Measurements from ENCODE around the gene SLC12A8. TPM values are rescaled to one million over a fixed set of nuclear protein-coding genes. Genes with fewer than 3 reads are reported as not detected.

Gene SLC12A8
- polyA plus RNA-seq, 1 experiment, result 8.4 TPM

DNA sequence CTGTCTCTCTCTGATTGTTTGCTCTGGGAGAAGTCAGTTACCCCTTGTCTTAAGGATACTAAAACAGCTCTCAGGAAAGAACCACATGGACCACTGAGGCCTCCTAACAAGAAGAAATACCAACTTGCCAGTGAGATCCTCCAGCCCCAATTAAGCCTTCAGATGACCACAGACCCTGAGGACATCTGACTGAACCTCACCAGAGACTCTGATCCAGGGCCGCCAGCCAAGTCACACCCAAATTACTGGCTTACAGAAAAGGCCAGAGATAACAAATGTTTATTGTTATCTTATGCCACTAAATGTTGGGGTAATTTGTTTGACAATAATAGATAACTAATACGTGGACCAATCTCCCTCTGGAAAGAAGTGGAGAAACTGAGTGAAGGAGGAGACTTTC is 40.2 kb downstream of the SLC12A8 start:
- Histone ChIP-seq H3K36me3 (ENCODE audit: control insufficient read depth, insufficient read depth, low read length) (no peaks in the 10 kb centered on the region), H3K4me3 (ENCODE audit: low read depth, low read length) (no peak overlapping the region), H3K27me3 (ENCODE audit: control insufficient read depth, insufficient read depth, low read length) (no peaks in the 10 kb centered on the region)
- TF ChIP-seq, protein P1, sequence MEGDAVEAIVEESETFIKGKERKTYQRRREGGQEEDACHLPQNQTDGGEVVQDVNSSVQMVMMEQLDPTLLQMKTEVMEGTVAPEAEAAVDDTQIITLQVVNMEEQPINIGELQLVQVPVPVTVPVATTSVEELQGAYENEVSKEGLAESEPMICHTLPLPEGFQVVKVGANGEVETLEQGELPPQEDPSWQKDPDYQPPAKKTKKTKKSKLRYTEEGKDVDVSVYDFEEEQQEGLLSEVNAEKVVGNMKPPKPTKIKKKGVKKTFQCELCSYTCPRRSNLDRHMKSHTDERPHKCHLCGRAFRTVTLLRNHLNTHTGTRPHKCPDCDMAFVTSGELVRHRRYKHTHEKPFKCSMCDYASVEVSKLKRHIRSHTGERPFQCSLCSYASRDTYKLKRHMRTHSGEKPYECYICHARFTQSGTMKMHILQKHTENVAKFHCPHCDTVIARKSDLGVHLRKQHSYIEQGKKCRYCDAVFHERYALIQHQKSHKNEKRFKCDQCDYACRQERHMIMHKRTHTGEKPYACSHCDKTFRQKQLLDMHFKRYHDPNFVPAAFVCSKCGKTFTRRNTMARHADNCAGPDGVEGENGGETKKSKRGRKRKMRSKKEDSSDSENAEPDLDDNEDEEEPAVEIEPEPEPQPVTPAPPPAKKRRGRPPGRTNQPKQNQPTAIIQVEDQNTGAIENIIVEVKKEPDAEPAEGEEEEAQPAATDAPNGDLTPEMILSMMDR (IDR thresholded peaks at IDR 0.05; ENCODE audit: insufficient read depth, low read depth, low read length), result no peak
- DNase-seq (ENCODE audit: low read depth), result no peak
- POLR2A ChIA-PET, result no interaction called here
- CTCF ChIA-PET, result no interaction called here

DNA sequence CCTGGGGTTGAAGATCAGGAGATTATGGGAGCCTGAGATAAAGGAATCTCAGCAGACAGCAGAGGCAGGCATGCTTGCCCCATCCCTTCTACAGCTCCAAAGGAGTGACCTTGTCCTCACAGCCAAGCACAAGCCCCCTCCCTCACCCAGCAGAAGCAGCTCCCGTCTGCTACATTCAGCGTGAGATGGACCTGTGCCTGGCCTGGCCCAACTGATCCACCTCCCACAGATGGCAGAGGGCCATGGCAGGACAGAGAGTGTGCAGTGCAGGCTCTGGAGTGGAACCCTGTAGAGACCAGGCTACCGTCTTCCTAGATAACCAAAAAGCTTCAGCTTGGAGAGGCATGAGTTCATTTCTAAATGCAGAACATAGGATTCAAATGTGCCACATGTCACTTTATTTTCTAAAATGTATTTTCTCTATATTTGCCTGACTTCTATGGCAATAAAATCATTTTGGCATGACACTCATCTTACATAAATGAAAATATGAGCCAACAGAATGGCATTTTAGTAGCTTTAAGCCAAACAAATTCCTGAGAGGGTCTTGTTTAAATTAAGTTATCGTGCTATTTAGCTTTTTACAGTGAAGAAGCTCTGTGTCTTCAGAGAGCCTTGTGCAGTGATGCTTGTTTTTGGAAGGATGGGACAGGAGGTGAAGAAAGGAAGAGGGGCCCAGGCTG is 43.7 kb downstream of the SLC12A8 start:
- TF ChIP-seq, protein P1 (IDR thresholded peaks at IDR 0.05; ENCODE audit: insufficient read depth, low read depth, low read length), result no peak
- ChIA-PET POLR2A (interaction anchor here (0.6 kb wide), 1 partner anchor 203 kb away, joined by 8 read pairs; no protein-coding TSS in a partner anchor), CTCF (interaction anchor here (0.6 to 1.6 kb wide), 3 partner anchors 10 to 417 kb away, joined by 3 to 4 read pairs (median 3); no protein-coding TSS in a partner anchor)
- Histone ChIP-seq H3K27me3 (ENCODE audit: control insufficient read depth, insufficient read depth, low read length) (no peaks in the 10 kb centered on the region), H3K36me3 (ENCODE audit: control insufficient read depth, insufficient read depth, low read length) (no peaks in the 10 kb centered on the region), H3K4me3 (ENCODE audit: low read depth, low read length) (no peak overlapping the region)
- no peak for DNase-seq (ENCODE audit: low read depth)

DNA sequence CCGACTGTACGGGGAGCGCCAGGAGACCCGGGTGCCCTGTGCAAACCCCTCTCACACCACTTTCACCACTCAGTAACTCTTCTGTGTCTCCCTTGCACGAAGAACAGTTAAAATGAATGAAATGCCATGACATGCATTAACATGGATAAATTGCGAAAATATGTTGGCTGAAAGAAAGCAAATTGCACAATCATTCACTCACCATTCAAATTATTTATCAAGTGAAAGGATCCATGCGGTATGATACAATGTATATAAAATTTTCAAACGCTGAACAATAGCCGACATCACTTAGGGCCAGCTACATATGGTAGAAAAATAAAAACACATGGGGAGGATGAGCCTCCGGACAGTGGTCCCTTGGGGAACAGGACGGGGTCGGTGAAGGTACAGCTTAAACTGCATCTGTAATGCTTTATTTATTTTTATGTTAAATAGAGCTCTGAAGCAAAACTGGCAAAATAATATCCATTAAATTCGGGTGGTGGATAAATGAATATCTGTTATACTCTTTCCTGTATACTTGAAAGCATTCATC is 45.9 kb downstream of the SLC12A8 start:
- TF ChIP-seq, protein P1 (IDR thresholded peaks at IDR 0.05; ENCODE audit: insufficient read depth, low read depth, low read length), result no peak
- CTCF ChIA-PET, result interaction anchor here (1.7 to 2.7 kb wide), 2 partner anchors 14 to 172 kb away, joined by 5 to 13 read pairs; no protein-coding TSS in a partner anchor

DNA sequence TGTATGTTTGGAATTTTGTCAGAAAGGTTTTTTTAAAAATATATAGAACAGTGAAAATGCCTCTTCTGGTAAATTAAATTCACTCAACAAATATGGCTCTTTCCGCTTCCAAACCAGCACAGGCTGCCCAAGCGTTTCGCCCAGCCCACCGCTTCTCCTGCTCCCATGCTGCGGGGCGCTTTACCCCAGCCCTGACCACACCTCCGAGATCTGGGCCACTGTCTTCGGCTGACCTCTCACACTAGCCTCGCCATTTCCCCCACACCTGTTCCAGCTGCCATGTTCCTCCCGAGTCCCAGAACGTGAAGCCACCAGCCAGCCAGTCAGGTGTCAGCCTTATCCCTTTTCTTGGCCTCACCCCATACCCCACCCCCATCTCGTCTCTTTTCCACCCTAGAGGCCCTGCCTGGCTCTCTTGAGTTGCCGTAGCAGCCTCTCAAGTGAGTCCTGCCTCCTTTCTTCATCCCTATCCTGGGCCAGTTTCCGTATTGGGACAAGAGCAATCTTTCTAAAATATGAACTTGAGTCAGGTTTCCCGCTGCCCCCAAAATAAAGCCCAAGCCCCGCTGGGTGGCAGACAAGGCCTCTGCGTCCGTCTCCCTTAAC is 46.5 kb downstream of the SLC12A8 start:
- Histone ChIP-seq H3K4me3 (ENCODE audit: low read depth, low read length) (no peak overlapping the region), H3K36me3 (ENCODE audit: control insufficient read depth, insufficient read depth, low read length) (no peaks in the 10 kb centered on the region), H3K27me3 (ENCODE audit: control insufficient read depth, insufficient read depth, low read length) (no peaks in the 10 kb centered on the region)
- no peak for DNase-seq (ENCODE audit: low read depth)
- CTCF ChIA-PET, result interaction anchor here (0.9 to 2.7 kb wide), 9 partner anchors 12 to 268 kb away, joined by 3 to 13 read pairs (median 4); partner anchors contain the start of gene MUC13
- POLR2A ChIA-PET, result no interaction called here
- TF ChIP-seq, protein P1 (IDR thresholded peaks at IDR 0.05; ENCODE audit: insufficient read depth, low read depth, low read length), result no peak

More for the DNA sequence above, 45.9 kb downstream of the SLC12A8 start:
- DNase-seq (ENCODE audit: low read depth), result no peak
- H3K27me3 ChIP-seq (ENCODE audit: control insufficient read depth, insufficient read depth, low read length), result no peaks in the 10 kb centered on the region
- no peak overlapping the region for H3K4me3 ChIP-seq (ENCODE audit: low read depth, low read length)
- H3K36me3 ChIP-seq (ENCODE audit: control insufficient read depth, insufficient read depth, low read length), result no peaks in the 10 kb centered on the region
- POLR2A ChIA-PET, result no interaction called here

Data from BJ (cell line).